WTC11 (cell line): Measurements from ENCODE around the gene ZBTB48. TPM values are rescaled to one million over a fixed set of nuclear protein-coding genes. Genes with fewer than 3 reads are reported as not detected.

Experiments
- CREB1 ChIP-seq: sonication (generic); formaldehyde crosslinking; IDR thresholded peaks from 2 replicates; pipeline ENCODE4 v1.8.0; 2023; ENCODE audit warnings: mild to moderate bottlenecking, missing genetic modification reagents
- E2F5 ChIP-seq: sonication (generic); formaldehyde crosslinking; IDR thresholded peaks from 2 replicates; pipeline ENCODE4 v1.8.1; 2022; ENCODE audit warnings: mild to moderate bottlenecking, moderate library complexity, missing genetic modification reagents
- ELF4 ChIP-seq: sonication (generic); formaldehyde crosslinking; IDR thresholded peaks from 2 replicates; pipeline ENCODE4 v1.8.1; 2022; ENCODE audit warnings: low read depth, mild to moderate bottlenecking, moderate library complexity, missing genetic modification reagents
- FOXK1 ChIP-seq: sonication (generic); formaldehyde crosslinking; IDR thresholded peaks from 2 replicates; pipeline ENCODE4 v1.8.0; 2022; ENCODE audit warnings: mild to moderate bottlenecking, moderate library complexity, missing genetic modification reagents
- FOXP1 ChIP-seq: sonication (generic); formaldehyde crosslinking; IDR thresholded peaks from 2 replicates; pipeline ENCODE4 v1.8.0; 2022; ENCODE audit warnings: missing genetic modification reagents, mild to moderate bottlenecking, moderate library complexity, borderline replicate concordance
- GABPB1 ChIP-seq: sonication (generic); formaldehyde crosslinking; IDR thresholded peaks from 2 replicates; pipeline ENCODE4 v1.8.1; 2023; ENCODE audit warnings: mild to moderate bottlenecking, missing genetic modification reagents
- GTF2I ChIP-seq: fragments of 250-450 bp; sonication (Bioruptor Pico); conservative IDR thresholded peaks from 2 replicates; pipeline ENCODE4 v1.4.0; 2021; ENCODE audit warnings: mild to moderate bottlenecking
- JUN ChIP-seq: sonication (generic); formaldehyde crosslinking; IDR thresholded peaks from 2 replicates; pipeline ENCODE4 v1.8.0; 2023; ENCODE audit warnings: mild to moderate bottlenecking, missing genetic modification reagents
- KAT7 ChIP-seq: sonication (generic); formaldehyde crosslinking; IDR thresholded peaks from 2 replicates; pipeline ENCODE4 v1.8.1; 2023; ENCODE audit warnings: missing genetic modification reagents, mild to moderate bottlenecking, borderline replicate concordance
- MLX ChIP-seq: sonication (generic); formaldehyde crosslinking; IDR thresholded peaks from 2 replicates; pipeline ENCODE4 v1.8.1; 2023; ENCODE audit warnings: mild to moderate bottlenecking, missing genetic modification reagents, moderate library complexity
- MXD4 ChIP-seq: fragments of 250-450 bp; sonication (Bioruptor Pico); IDR thresholded peaks from 2 replicates; pipeline ENCODE4 v1.8.0; 2021; ENCODE audit warnings: mild to moderate bottlenecking, moderate library complexity, borderline replicate concordance
- NFATC4 ChIP-seq: fragments of 250-450 bp; sonication (Bioruptor Pico); IDR thresholded peaks from 2 replicates; pipeline ENCODE4 v1.9.0; 2021; ENCODE audit warnings: mild to moderate bottlenecking
- NFE2L1 ChIP-seq: sonication (generic); formaldehyde crosslinking; IDR thresholded peaks from 2 replicates; pipeline ENCODE4 v1.8.1; 2023; ENCODE audit warnings: missing genetic modification reagents
- NFYB ChIP-seq: sonication (generic); formaldehyde crosslinking; conservative IDR thresholded peaks from 2 replicates; pipeline ENCODE4 v1.8.0; 2022; ENCODE audit warnings: low read depth, missing genetic modification reagents
- NR1H2 ChIP-seq: sonication (generic); formaldehyde crosslinking; IDR thresholded peaks from 2 replicates; pipeline ENCODE4 v1.9.0; 2021; ENCODE audit warnings: mild to moderate bottlenecking, moderate library complexity, missing genetic modification reagents
- NR2C2 ChIP-seq: sonication (generic); formaldehyde crosslinking; IDR thresholded peaks from 2 replicates; pipeline ENCODE4 v1.8.0; 2022; ENCODE audit warnings: mild to moderate bottlenecking, missing genetic modification reagents
- RELA ChIP-seq: sonication (generic); formaldehyde crosslinking; IDR thresholded peaks from 2 replicates; pipeline ENCODE4 v1.8.1; 2022; ENCODE audit warnings: missing genetic modification reagents, mild to moderate bottlenecking, borderline replicate concordance
- RORB ChIP-seq: fragments of 250-450 bp; sonication (Bioruptor Pico); IDR thresholded peaks from 2 replicates; pipeline ENCODE4 v1.9.0; 2021; ENCODE audit warnings: mild to moderate bottlenecking
- SMAD4 ChIP-seq: sonication (generic); formaldehyde crosslinking; IDR thresholded peaks from 2 replicates; pipeline ENCODE4 v1.8.0; 2022; ENCODE audit warnings: mild to moderate bottlenecking, missing genetic modification reagents
- SOX15 ChIP-seq: fragments of 250-450 bp; sonication (Bioruptor Pico); IDR thresholded peaks from 2 replicates; pipeline ENCODE4 v1.9.0; 2021; ENCODE audit warnings: mild to moderate bottlenecking
- SP1 ChIP-seq: sonication (generic); formaldehyde crosslinking; conservative IDR thresholded peaks from 2 replicates; pipeline ENCODE4 v1.8.1; 2022; ENCODE audit warnings: missing genetic modification reagents
- TCF7 ChIP-seq: sonication (generic); formaldehyde crosslinking; IDR thresholded peaks from 2 replicates; pipeline ENCODE4 v1.8.0; 2022; ENCODE audit warnings: mild to moderate bottlenecking, low read depth, missing genetic modification reagents, moderate library complexity
- ZNF121 ChIP-seq: sonication (generic); formaldehyde crosslinking; IDR thresholded peaks from 2 replicates; pipeline ENCODE4 v1.8.0; 2023; ENCODE audit warnings: missing genetic modification reagents
- ZNF219 ChIP-seq: sonication (generic); formaldehyde crosslinking; IDR thresholded peaks from 2 replicates; pipeline ENCODE4 v1.8.0; 2023; ENCODE audit warnings: missing genetic modification reagents, mild to moderate bottlenecking, borderline replicate concordance
- ZNF396 ChIP-seq: fragments of 250-450 bp; sonication (Bioruptor Pico); IDR thresholded peaks from 2 replicates; pipeline ENCODE4 v1.8.0; 2021; ENCODE audit warnings: mild to moderate bottlenecking, moderate library complexity, borderline replicate concordance
- ZNF416 ChIP-seq: fragments of 250-450 bp; sonication (Bioruptor Pico); IDR thresholded peaks from 2 replicates; pipeline ENCODE4 v1.9.0; 2021; ENCODE audit warnings: mild to moderate bottlenecking, inconsistent platforms
- ZNF423 ChIP-seq: fragments of 250-450 bp; sonication (Bioruptor Pico); IDR thresholded peaks from 2 replicates; pipeline ENCODE4 v2.1.2; 2022; ENCODE audit warnings: mild to moderate bottlenecking, moderate library complexity
- total RNA-seq: library from RNA; stranded (reverse); gene quantifications from 3 replicates; pipeline ENCODE4 v1.2.3, GENCODE V29; 2021
- TF ChIP-seq, protein P1 (sequence below): sonication (generic); formaldehyde crosslinking; IDR thresholded peaks from 2 replicates; pipeline ENCODE4 v1.8.1; 2022; ENCODE audit warnings: missing genetic modification reagents, borderline replicate concordance
- TF ChIP-seq, protein P2 (sequence below): sonication (generic); formaldehyde crosslinking; conservative IDR thresholded peaks from 2 replicates; pipeline ENCODE4 v1.8.1; 2022; ENCODE audit warnings: mild to moderate bottlenecking, missing genetic modification reagents
- TF ChIP-seq, protein P3 (sequence below): sonication (generic); formaldehyde crosslinking; IDR thresholded peaks from 2 replicates; pipeline ENCODE4 v1.8.1; 2023; ENCODE audit warnings: mild to moderate bottlenecking, moderate library complexity, missing genetic modification reagents
- TF ChIP-seq, protein P4 (sequence below): fragments of 250-450 bp; sonication (Bioruptor Pico); IDR thresholded peaks from 2 replicates; pipeline ENCODE4 v1.9.0; 2021; ENCODE audit warnings: moderate library complexity, mild to moderate bottlenecking, inconsistent platforms, borderline replicate concordance
- TF ChIP-seq, protein P5 (sequence below): sonication (generic); formaldehyde crosslinking; IDR thresholded peaks from 2 replicates; pipeline ENCODE4 v1.8.0; 2022; ENCODE audit warnings: mild to moderate bottlenecking, missing genetic modification reagents

Gene ZBTB48
- total RNA-seq, 1 experiment from 2014 or later = 29.1 TPM

- TF ChIP-seq MLX (CRISPR knock-in tag) (no peak), NR1H2 (CRISPR knock-in tag) (no peak), NFYB (no peak), GTF2I (CRISPR knock-in tag) (no peak), RELA (CRISPR knock-in tag) (no peak), NR2C2 (no peak), RORB (CRISPR knock-in tag) (no peak), SOX15 (CRISPR knock-in tag) (no peak), TCF7 (CRISPR knock-in tag) (no peak), NFATC4 (CRISPR knock-in tag) (no peak), ZNF219 (CRISPR knock-in tag) (0 out of 2 replicates have a peak, but pooled peaks have one; percentile 45), FOXK1 (no peak), E2F5 (CRISPR knock-in tag) (0 out of 2 replicates have a peak, but pooled peaks have one; percentile 21), NFE2L1 (CRISPR knock-in tag) (no peak), CREB1 (CRISPR knock-in tag) (0 out of 2 replicates have a peak, but pooled peaks have one; percentile 0), MXD4 (no peak), GABPB1 (CRISPR knock-in tag) (no peak), ZNF121 (CRISPR knock-in tag) (no peak), ZNF396 (CRISPR knock-in tag) (no peak), JUN (0 out of 2 replicates have a peak, but pooled peaks have one; percentile 33), SMAD4 (no peak), ZNF423 (CRISPR knock-in tag) (no peak), SP1 (CRISPR knock-in tag) (peak; percentile 80; the same call in 1 of the 2 replicates), KAT7 (CRISPR knock-in tag) (no peak), ELF4 (CRISPR knock-in tag) (no peak), FOXP1 (CRISPR knock-in tag) (no peak), ZNF416 (CRISPR knock-in tag) (no peak)
- TF ChIP-seq, protein P1, sequence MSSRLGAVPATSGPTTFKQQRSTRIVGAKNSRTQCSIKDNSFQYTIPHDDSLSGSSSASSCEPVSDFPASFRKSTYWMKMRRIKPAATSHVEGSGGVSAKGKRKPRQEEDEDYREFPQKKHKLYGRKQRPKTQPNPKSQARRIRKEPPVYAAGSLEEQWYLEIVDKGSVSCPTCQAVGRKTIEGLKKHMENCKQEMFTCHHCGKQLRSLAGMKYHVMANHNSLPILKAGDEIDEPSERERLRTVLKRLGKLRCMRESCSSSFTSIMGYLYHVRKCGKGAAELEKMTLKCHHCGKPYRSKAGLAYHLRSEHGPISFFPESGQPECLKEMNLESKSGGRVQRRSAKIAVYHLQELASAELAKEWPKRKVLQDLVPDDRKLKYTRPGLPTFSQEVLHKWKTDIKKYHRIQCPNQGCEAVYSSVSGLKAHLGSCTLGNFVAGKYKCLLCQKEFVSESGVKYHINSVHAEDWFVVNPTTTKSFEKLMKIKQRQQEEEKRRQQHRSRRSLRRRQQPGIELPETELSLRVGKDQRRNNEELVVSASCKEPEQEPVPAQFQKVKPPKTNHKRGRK (CRISPR knock-in tag) = no peak
- TF ChIP-seq, protein P2, sequence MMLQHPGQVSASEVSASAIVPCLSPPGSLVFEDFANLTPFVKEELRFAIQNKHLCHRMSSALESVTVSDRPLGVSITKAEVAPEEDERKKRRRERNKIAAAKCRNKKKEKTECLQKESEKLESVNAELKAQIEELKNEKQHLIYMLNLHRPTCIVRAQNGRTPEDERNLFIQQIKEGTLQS = no peak
- TF ChIP-seq, protein P3, sequence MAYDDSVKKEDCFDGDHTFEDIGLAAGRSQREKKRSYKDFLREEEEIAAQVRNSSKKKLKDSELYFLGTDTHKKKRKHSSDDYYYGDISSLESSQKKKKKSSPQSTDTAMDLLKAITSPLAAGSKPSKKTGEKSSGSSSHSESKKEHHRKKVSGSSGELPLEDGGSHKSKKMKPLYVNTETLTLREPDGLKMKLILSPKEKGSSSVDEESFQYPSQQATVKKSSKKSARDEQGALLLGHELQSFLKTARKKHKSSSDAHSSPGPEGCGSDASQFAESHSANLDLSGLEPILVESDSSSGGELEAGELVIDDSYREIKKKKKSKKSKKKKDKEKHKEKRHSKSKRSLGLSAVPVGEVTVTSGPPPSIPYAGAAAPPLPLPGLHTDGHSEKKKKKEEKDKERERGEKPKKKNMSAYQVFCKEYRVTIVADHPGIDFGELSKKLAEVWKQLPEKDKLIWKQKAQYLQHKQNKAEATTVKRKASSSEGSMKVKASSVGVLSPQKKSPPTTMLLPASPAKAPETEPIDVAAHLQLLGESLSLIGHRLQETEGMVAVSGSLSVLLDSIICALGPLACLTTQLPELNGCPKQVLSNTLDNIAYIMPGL (CRISPR knock-in tag) = peak; percentile 72; the same call in 1 of the 2 replicates
- TF ChIP-seq, protein P4, sequence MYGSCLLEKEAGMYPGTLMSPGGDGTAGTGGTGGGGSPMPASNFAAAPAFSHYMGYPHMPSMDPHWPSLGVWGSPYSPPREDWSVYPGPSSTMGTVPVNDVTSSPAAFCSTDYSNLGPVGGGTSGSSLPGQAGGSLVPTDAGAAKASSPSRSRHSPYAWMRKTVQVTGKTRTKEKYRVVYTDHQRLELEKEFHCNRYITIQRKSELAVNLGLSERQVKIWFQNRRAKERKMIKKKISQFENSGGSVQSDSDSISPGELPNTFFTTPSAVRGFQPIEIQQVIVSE = no peak
- TF ChIP-seq, protein P5, sequence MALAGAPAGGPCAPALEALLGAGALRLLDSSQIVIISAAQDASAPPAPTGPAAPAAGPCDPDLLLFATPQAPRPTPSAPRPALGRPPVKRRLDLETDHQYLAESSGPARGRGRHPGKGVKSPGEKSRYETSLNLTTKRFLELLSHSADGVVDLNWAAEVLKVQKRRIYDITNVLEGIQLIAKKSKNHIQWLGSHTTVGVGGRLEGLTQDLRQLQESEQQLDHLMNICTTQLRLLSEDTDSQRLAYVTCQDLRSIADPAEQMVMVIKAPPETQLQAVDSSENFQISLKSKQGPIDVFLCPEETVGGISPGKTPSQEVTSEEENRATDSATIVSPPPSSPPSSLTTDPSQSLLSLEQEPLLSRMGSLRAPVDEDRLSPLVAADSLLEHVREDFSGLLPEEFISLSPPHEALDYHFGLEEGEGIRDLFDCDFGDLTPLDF (CRISPR knock-in tag) = no peak
These were observed 23.0 kb downstream of the ZBTB48 start, which contains the start of gene KLHL21 (continued) for GRCh38 chr1:6602669-6603237.
